EL (cell line): ENCODE measurements around the gene SH3RF2.
A peak's percentile ranks its signal among the peaks of the same experiment; 100 is the strongest.
"Not testable (repeated sequence)": the region's sequence is repeated elsewhere in the genome, so short reads cannot be mapped to it uniquely, and the experiment has no call there.

ENCODE experiments used
- DNase-seq: peaks from one replicate; pipeline ENCODE4 v3.0.0-alpha.2; 2016

Gene SH3RF2

GRCh38 chr5:145980259-145980658, 43.9 kb downstream of the SH3RF2 start:
- DNase-seq, result no peak

- no peak for DNase-seq
These were observed 44.3 kb downstream of the SH3RF2 start for GRCh38 chr5:145980718-145981117.

GRCh38 chr5:145981589-145982571, 45.5 kb downstream of the SH3RF2 start:
- DNase-seq, result no peak

- DNase-seq, result no peak
These were observed 46.4 kb downstream of the SH3RF2 start for GRCh38 chr5:145982572-145983318.

- no peak for DNase-seq
These were observed 47.1 kb downstream of the SH3RF2 start for GRCh38 chr5:145983446-145983845.

GRCh38 chr5:145984072-145984471, 47.7 kb downstream of the SH3RF2 start:
- DNase-seq, result no peak

- no peak for DNase-seq
These were observed 51.5 kb downstream of the SH3RF2 start for GRCh38 chr5:145987856-145988255.

GRCh38 chr5:145988993-145989392, 52.6 kb downstream of the SH3RF2 start:
- no peak for DNase-seq

GRCh38 chr5:145989428-145989827, 53.0 kb downstream of the SH3RF2 start:
- DNase-seq, result peak; percentile 56

- DNase-seq, result no peak
These were observed 53.8 kb downstream of the SH3RF2 start for GRCh38 chr5:145990170-145990569.

GRCh38 chr5:145991044-145991575, 54.7 kb downstream of the SH3RF2 start:
- DNase-seq, result peak; percentile 83

- not testable (repeated sequence) for DNase-seq
These were observed 57.2 kb downstream of the SH3RF2 start for GRCh38 chr5:145993538-145993937.

- DNase-seq, result no peak
These were observed 59.8 kb downstream of the SH3RF2 start for GRCh38 chr5:145996135-145996534.

GRCh38 chr5:145999208-145999607, 62.8 kb downstream of the SH3RF2 start:
- DNase-seq, result no peak

- DNase-seq, result no peak
These were observed 63.7 kb downstream of the SH3RF2 start for GRCh38 chr5:146000072-146000471.

GRCh38 chr5:146001544-146002190, 65.3 kb downstream of the SH3RF2 start:
- no peak for DNase-seq

GRCh38 chr5:146002491-146002890, 66.1 kb downstream of the SH3RF2 start:
- no peak for DNase-seq

- peak; percentile 26 for DNase-seq
These were observed 67.5 kb downstream of the SH3RF2 start for GRCh38 chr5:146003852-146004251.

GRCh38 chr5:146005264-146005663, 68.9 kb downstream of the SH3RF2 start:
- no peak for DNase-seq

- no peak for DNase-seq
These were observed 69.3 kb downstream of the SH3RF2 start for GRCh38 chr5:146005723-146006122.

- DNase-seq, result no peak
These were observed 70.3 kb downstream of the SH3RF2 start for GRCh38 chr5:146006470-146007190.

- peak; percentile 11 for DNase-seq
These were observed 70.9 kb downstream of the SH3RF2 start for GRCh38 chr5:146007270-146007669.
